Uterus (tissue), 4 donors: Measurements from ENCODE around the gene C17orf75. TPM values are rescaled to one million over a fixed set of nuclear protein-coding genes. Genes with fewer than 3 reads are reported as not detected.

Source experiments
- microRNA counts, 2 donors: library from miRNA; unstranded; fragments of <30 nt; microRNA quantifications; one replicate each; lab custom pipeline; 2016 to 2017
- microRNA-seq: library from miRNA; unstranded; fragments of <30 nt; microRNA quantifications from one replicate; pipeline ENCODE4, GENCODE V29; 2016; ENCODE audit warnings: borderline microRNAs expressed, borderline replicate concordance
- total RNA-seq, 4 donors: library from RNA; depleted of rRNA in 3 of 4; stranded (reverse); fragments of >200 nt in 3 of 4; gene quantifications; one replicate each; pipeline versions ENCODE4 v1.1.0 to v1.2.4, GENCODE V29; 2014 to 2023
- donor health status: DM: yes; HTN: yes; CAD: no.

C17orf75 gene
- total RNA-seq, 4 donors from 2014 or later = 11.8 to 40.9 (median 18.0) TPM

MicroRNA genes within 50 kb of the gene (microRNA counts, 767-probe panel; counts per million panel counts)
- 0 counts per million in 2 donors for microRNA hsa-miR-632 (lab: Ali Mortazavi, UCI)

Small RNA genes within 50 kb of the gene (microRNA-seq; reads per million reads assigned to microRNA genes)
- gene MIR632 = 1.5 reads per million

Other genes starting within 250 kb of the C17orf75 start
- gene RHOT1, start 199.7 kb downstream of the C17orf75 start, total RNA-seq = 10 to 100 TPM; 15.6 to 86.2 (median 53.8) TPM
- 1 to 10 TPM in 2 of 4 donors, under 1 TPM in 1, not detected in 1; 0.29 to 3.8 (median 2.4) TPM for gene RHBDL3, start 76.3 kb downstream of the C17orf75 start, total RNA-seq
- gene ZNF207, start 8.0 kb upstream of the C17orf75 start, total RNA-seq = 100 to 1,000 TPM in 3 of 4 donors, 10 to 100 TPM in 1; 82.1 to 252 (median 210) TPM
- gene PSMD11, start 102.3 kb upstream of the C17orf75 start, total RNA-seq = 10 to 100 TPM; 10.8 to 89.3 (median 58.5) TPM
- 1 to 10 TPM in 2 of 4 donors, under 1 TPM in 1, not detected in 1; 0.77 to 2.9 (median 1.4) TPM for gene CDK5R1, start 144.8 kb upstream of the C17orf75 start, total RNA-seq